HepG2 (cell line): ENCODE results near the gene TCEA3. TPM values are rescaled to one million over a fixed set of nuclear protein-coding genes. Genes with fewer than 3 reads are reported as not detected.
A peak's percentile ranks its signal among the peaks of the same experiment; 100 is the strongest.

Experiments
- ATAC-seq: fragments of 200-7000 bp; cut with Tn5 transposase; 3 replicates; pipeline ENCODE4 v1.9.1; 2020; ENCODE audit warnings: mild to moderate bottlenecking, moderate library complexity
- BruUV-seq: library from RNA; stranded (reverse); fragments of 400-500 nt; replicated peaks from 2 replicates; lab custom pipeline; 2021; lab: Mats Ljungman, UMichigan
- CTCF ChIA-PET: fragments of 300-600 bp; formaldehyde crosslinking; extraction: SDS; loops from one replicate; lab custom pipeline; 2021; ENCODE audit warnings: low total read pairs, inconsistent platforms, low intra/inter-chr PET ratio; lab: Yijun Ruan, JAX
- POLR2A ChIA-PET: fragments of 350-600 bp; sonication (Branson Sonifier 250); formaldehyde crosslinking; loops from one replicate; lab custom pipeline; 2020; ENCODE audit warnings: antibody characterized with exemption, inconsistent platforms; lab: Yijun Ruan, JAX
- DNase-seq: peaks from one replicate; pipeline ENCODE4 v3.0.0-alpha.2; 2015; ENCODE audit warnings: low spot score
- FAIRE-seq: peaks from 3 replicates; lab custom pipeline; 2011; peaks lifted over from hg19 to GRCh38; lab: Jason Lieb, UNC
- H2AFZ ChIP-seq: one replicate; pipeline ENCODE4 v1.6.1; 2011; ENCODE audit warnings: low read length, inconsistent platforms
- H3K27ac ChIP-seq: fragments of 300-600 bp; 3 replicates; pipeline ENCODE4 v1.8.0; 2011; ENCODE audit warnings: mixed run types, mild to moderate bottlenecking, mixed read lengths, low read length, inconsistent platforms; ENCODE audit not compliant: insufficient read depth; ENCODE audit errors: extremely low read length
- H3K27me3 ChIP-seq, 2 experiments: fragments of 200-600 bp in 1 of 2; 2 replicates in 1 of 2; 3 replicates in 1 of 2; pipeline versions ENCODE4 v1.6.0 to v1.8.0; 2011; ENCODE audit warnings: low read length in 2 of 2, mild to moderate bottlenecking in 2 of 2, moderate library complexity in 2 of 2, inconsistent platforms in 1 of 2; ENCODE audit not compliant: insufficient read depth in 2 of 2, control insufficient read depth in 1 of 2
- H3K36me3 ChIP-seq, 2 experiments: fragments of 200-600 bp in 1 of 2; replicated peaks in 1 of 2; 2 replicates in 1 of 2; 3 replicates in 1 of 2; pipeline versions ENCODE4 v1.5.1 to v1.8.0; 2011; ENCODE audit warnings: low read length in 2 of 2, inconsistent platforms in 1 of 2; ENCODE audit not compliant: insufficient read depth in 2 of 2, control insufficient read depth in 1 of 2
- H3K4me1 ChIP-seq: 2 replicates; pipeline ENCODE4 v1.5.1; 2012; ENCODE audit warnings: low read length, inconsistent platforms; ENCODE audit not compliant: insufficient read depth
- H3K4me2 ChIP-seq: 2 replicates; pipeline ENCODE4 v1.6.0; 2011; ENCODE audit warnings: low read depth, low read length, inconsistent platforms
- H3K4me3 ChIP-seq, 3 experiments: fragments of 200-600 bp in 1 of 3; sonication (generic), shearing (Covaris generic) in 1 of 3; replicated peaks in 1 of 3; 2 replicates each; pipeline ENCODE4 v1.5.1; 2011 to 2016; ENCODE audit warnings: low read length in 3 of 3, inconsistent platforms in 2 of 3, low read depth in 2 of 3, mild to moderate bottlenecking in 2 of 3, control low read depth in 1 of 3, mixed read lengths in 1 of 3; ENCODE audit not compliant: insufficient read depth in 1 of 3
- H3K79me2 ChIP-seq: one replicate; pipeline ENCODE4 v1.6.1; 2011; ENCODE audit warnings: low read length, inconsistent platforms; ENCODE audit not compliant: insufficient read depth
- H3K9ac ChIP-seq: 2 replicates; pipeline ENCODE4 v1.6.0; 2011; ENCODE audit warnings: mild to moderate bottlenecking, low read depth, low read length, inconsistent platforms; ENCODE audit not compliant: insufficient read depth
- H3K9me3 ChIP-seq: 2 replicates; pipeline ENCODE4 v1.5.1; 2012; ENCODE audit warnings: mild to moderate bottlenecking, low read length
- H4K20me1 ChIP-seq: 2 replicates; pipeline ENCODE4 v1.6.0; 2011; ENCODE audit warnings: inconsistent platforms, mild to moderate bottlenecking, low read length, moderate library complexity; ENCODE audit not compliant: insufficient read depth
- CAMTA2 ChIP-seq: sonication (generic); formaldehyde crosslinking; IDR thresholded peaks from 2 replicates; pipeline ENCODE4 v1.4.0; 2020; ENCODE audit warnings: mild to moderate bottlenecking, missing genetic modification reagents, borderline replicate concordance
- ETV5 ChIP-seq: IDR thresholded peaks from 2 replicates; pipeline ENCODE4 v1.6.1; 2018; ENCODE audit warnings: missing biosample characterization, missing genetic modification reagents, inconsistent platforms, borderline replicate concordance
- SMYD3 ChIP-seq: sonication (generic); formaldehyde crosslinking; IDR thresholded peaks from 2 replicates; pipeline ENCODE4 v1.8.1; 2023; ENCODE audit warnings: mild to moderate bottlenecking, missing genetic modification reagents
- ZBTB44 ChIP-seq: sonication (generic); formaldehyde crosslinking; IDR thresholded peaks from 2 replicates; pipeline ENCODE4 v1.4.0; 2020; ENCODE audit warnings: missing genetic modification reagents
- ZFP41 ChIP-seq: sonication (generic); formaldehyde crosslinking; IDR thresholded peaks from 2 replicates; pipeline ENCODE4 v1.4.0; 2020; ENCODE audit warnings: mild to moderate bottlenecking, missing genetic modification reagents, borderline replicate concordance
- ZFP82 ChIP-seq: sonication (generic); formaldehyde crosslinking; IDR thresholded peaks from 2 replicates; pipeline ENCODE4 v1.5.1; 2020; ENCODE audit warnings: mild to moderate bottlenecking, missing genetic modification reagents, borderline replicate concordance
- ZNF3 ChIP-seq: IDR thresholded peaks from 2 replicates; pipeline ENCODE4 v1.7.0; 2017; ENCODE audit warnings: inconsistent platforms
- ZNF337 ChIP-seq: sonication (generic); formaldehyde crosslinking; IDR thresholded peaks from 2 replicates; pipeline ENCODE4 v1.5.1; 2020; ENCODE audit warnings: missing genetic modification reagents, low read depth, mild to moderate bottlenecking, borderline replicate concordance
- ZNF367 ChIP-seq: sonication (generic); formaldehyde crosslinking; IDR thresholded peaks from 2 replicates; pipeline ENCODE4 v1.4.0; 2020; ENCODE audit warnings: missing genetic modification reagents, borderline replicate concordance
- ZNF44 ChIP-seq: sonication (generic); formaldehyde crosslinking; IDR thresholded peaks from 2 replicates; pipeline ENCODE4 v1.5.1; 2020; ENCODE audit warnings: mild to moderate bottlenecking, missing genetic modification reagents
- ZNF703 ChIP-seq: sonication (generic); formaldehyde crosslinking; IDR thresholded peaks from 2 replicates; pipeline ENCODE4 v1.5.1; 2020; ENCODE audit warnings: missing genetic modification reagents, mild to moderate bottlenecking, moderate library complexity, borderline replicate concordance
- ZUFSP ChIP-seq: sonication (generic); formaldehyde crosslinking; IDR thresholded peaks from 2 replicates; pipeline ENCODE4 v1.9.0; 2021; ENCODE audit warnings: missing genetic modification reagents, mild to moderate bottlenecking, borderline replicate concordance
- WGBS: methylation state at CpG from one replicate; pipeline ENCODE4 v1.1.6; 2017; ENCODE audit warnings: low lambda C conversion rate; 5-methylcytosine and 5-hydroxymethylcytosine counted together
- in situ Hi-C: cut with HindIII; loops from 2 replicates; pipeline ENCODE4 v1.10.0; 2017; ENCODE audit warnings: low pct_unique_long_range_greater_than_20kb; ENCODE audit not compliant: extremely low pct_ligation_motif_present
- intact Hi-C: fragments of 100-400 bp; cut with micrococcal nuclease; formaldehyde crosslinking; loops from one replicate; pipeline ENCODE4 v1.10.0; 2022; ENCODE audit not compliant: unreplicated experiment
- polyA plus RNA-seq, 8 experiments: library from polyadenylated mRNA; depleted of rRNA in 3 of 8; stranded (reverse) in 7 of 8; unstranded in 1 of 8; fragments of >200 nt; fragmentation: Illumina TruSeq in 4 of 8; extraction: Trizol in 4 of 8; gene quantifications; 2 replicates each; pipeline versions ENCODE4 v1.2.1 to v1.2.3, GENCODE V29; 2011 to 2016; ENCODE audit warnings: low read depth in 4 of 8, missing spikeins in 1 of 8, mixed read lengths in 1 of 8; ENCODE audit not compliant: insufficient read depth in 1 of 8
- total RNA-seq, 5 experiments: library from RNA; depleted of rRNA; stranded (reverse); fragments of >200 nt; fragmentation: Illumina TruSeq; extraction: Trizol; gene quantifications; 2 replicates each; pipeline ENCODE4 v1.2.3, GENCODE V29; 2016; ENCODE audit warnings: low read depth in 1 of 5

Gene TCEA3
- total and polyA plus RNA-seq, 2 of the 13 experiments (the other 11 are each of a cell fraction or from before 2014, with no cell fraction given), result 55.5 to 84.6 TPM

- ChIA-PET POLR2A (interaction anchor here (1.2 to 3.5 kb wide), 7 partner anchors 10 to 130 kb away, joined by 3 to 130 read pairs (median 8); partner anchors contain the start of genes HNRNPR and TCEA3), CTCF (no interaction called here)
- Histone ChIP-seq H3K4me3 (peak overlapping the region; percentile 72 to 99 (median 79)), H3K79me2 (peaks cover 30% of the 10 kb centered on the region), H3K4me2 (peak overlapping the region; percentile 84), H3K9ac (peak overlapping the region; percentile 96), H3K9me3 (no peaks in the 10 kb centered on the region), H2AFZ (no peak overlapping the region), H3K4me1 (peaks cover 34% of the 10 kb centered on the region), H4K20me1 (no peaks in the 10 kb centered on the region), H3K27me3 (no peaks in the 10 kb centered on the region; a peak in 1 of 5 replicates), H3K36me3 (peaks cover 7% of the 10 kb centered on the region in 2 experiments), H3K27ac (peak overlapping the region; percentile 74)
- 0 out of 2 replicates have a peak, but pooled peaks have one; percentile 18 for TF ChIP-seq ZFP82
- TF ChIP-seq ZNF703 (CRISPR knock-in tag), result no peak
- no peak for TF ChIP-seq ZNF367 (CRISPR knock-in tag)
- 0 out of 2 replicates have a peak, but pooled peaks have one; percentile 40 for TF ChIP-seq SMYD3 (CRISPR knock-in tag)
- TF ChIP-seq CAMTA2 (CRISPR knock-in tag), result no peak
- peak; percentile 26; the same call in 1 of the 2 replicates for TF ChIP-seq ZNF3 (CRISPR knock-in tag)
- BruUV-seq, result no TSS peak
- intact Hi-C loops (loop anchor here (10.0 kb wide), 2 partner anchors 167 to 1017 kb away; partner anchors contain the start of gene E2F2), in situ Hi-C loops (no loop called here)
- peak; percentile 56 for FAIRE-seq
- 6% methylated on average over 9 of the region's 9 CpGs for WGBS
- no peak for ATAC-seq
- DNase-seq, result peak; percentile 19
These were observed 57.1 kb downstream of the TCEA3 start for GRCh38 chr1:23367451-23367790.

- Histone ChIP-seq H3K9me3 (no peaks in the 10 kb centered on the region), H3K4me1 (peaks cover 34% of the 10 kb centered on the region), H3K27ac (no peak overlapping the region), H2AFZ (no peak overlapping the region), H3K4me2 (peak overlapping the region; percentile 84), H3K27me3 (no peaks in the 10 kb centered on the region; a peak in 1 of 5 replicates), H4K20me1 (no peaks in the 10 kb centered on the region), H3K79me2 (peaks cover 30% of the 10 kb centered on the region), H3K9ac (peak overlapping the region; percentile 33; the same call in 1 of the 2 replicates), H3K36me3 (peaks cover 13 to 15% of the 10 kb centered on the region in 2 experiments), H3K4me3 (peak overlapping the region in 1 of 3 experiments; percentile 99; a peak in 2 of 6 replicates)
- no TSS peak for BruUV-seq
- FAIRE-seq, result peak; percentile 30
- ChIA-PET POLR2A (interaction anchor here (1.0 to 3.5 kb wide), 2 partner anchors 21 to 22 kb away, joined by 7 to 130 read pairs; partner anchors contain the start of gene HNRNPR), CTCF (no interaction called here)
- WGBS, result 55% methylated on average over 5 of the region's 5 CpGs
- in situ Hi-C loops (no loop called here), intact Hi-C loops (loop anchor here (10.0 kb wide), 2 partner anchors 168 to 1018 kb away; partner anchors contain the start of gene E2F2)
- DNase-seq, result no peak
- no peak for ATAC-seq
- TF ChIP-seq ZFP41 (CRISPR knock-in tag) (no peak), ETV5 (no peak), ZNF337 (CRISPR knock-in tag) (no peak), ZBTB44 (CRISPR knock-in tag) (no peak), ZNF44 (CRISPR knock-in tag) (no peak), ZUFSP (CRISPR knock-in tag) (no peak)
These were observed 58.0 kb downstream of the TCEA3 start for GRCh38 chr1:23366598-23366997.
